GM23338 (cell line): ENCODE results near the gene TRAPPC14. TPM values are rescaled to one million over a fixed set of nuclear protein-coding genes. Genes with fewer than 3 reads are reported as not detected.

Experiments used
- ATAC-seq: fragments of 200-7000 bp; cut with Tn5 transposase; 3 replicates; pipeline ENCODE4 v1.9.1; 2020
- DNase-seq: peaks from one replicate; pipeline ENCODE4 v3.0.0-alpha.2; 2015; ENCODE audit warnings: low spot score
- H2AFZ ChIP-seq: fragments of 200-600 bp; sonication (generic); 2 replicates; pipeline ENCODE4 v1.8.0; 2016; ENCODE audit warnings: antibody characterized with exemption, mild to moderate bottlenecking, moderate library complexity
- H3F3A ChIP-seq: fragments of 200-600 bp; sonication (generic); replicated peaks from 2 replicates; pipeline ENCODE4 v1.8.0; 2017; ENCODE audit warnings: antibody characterized with exemption, mixed run types, low read depth
- H3K27ac ChIP-seq: fragments of 200-600 bp; sonication (generic); 2 replicates; pipeline ENCODE4 v1.6.1; 2016; ENCODE audit warnings: low read depth
- H3K27me3 ChIP-seq: fragments of 200-600 bp; sonication (generic); 2 replicates; pipeline ENCODE4 v1.8.0; 2016; ENCODE audit warnings: mild to moderate bottlenecking, mixed run types, moderate library complexity; ENCODE audit not compliant: insufficient read depth
- H3K36me3 ChIP-seq: fragments of 200-600 bp; sonication (generic); 2 replicates; pipeline ENCODE4 v1.8.0; 2016; ENCODE audit warnings: mild to moderate bottlenecking; ENCODE audit not compliant: insufficient read depth
- H3K4me1 ChIP-seq: fragments of 200-600 bp; sonication (generic); 2 replicates; pipeline ENCODE4 v1.8.0; 2016; ENCODE audit warnings: mild to moderate bottlenecking, moderate library complexity; ENCODE audit not compliant: insufficient read depth
- H3K4me2 ChIP-seq: fragments of 200-600 bp; sonication (generic); 2 replicates; pipeline ENCODE4 v1.7.1; 2017; ENCODE audit warnings: mixed run types
- H3K4me3 ChIP-seq: fragments of 200-600 bp; sonication (generic); 2 replicates; pipeline ENCODE4 v1.6.1; 2016; ENCODE audit warnings: mixed run types
- H3K79me2 ChIP-seq: fragments of 200-600 bp; sonication (generic); replicated peaks from 2 replicates; pipeline ENCODE4 v1.8.0; 2017; ENCODE audit warnings: mild to moderate bottlenecking; ENCODE audit not compliant: insufficient read depth
- H3K9me2 ChIP-seq: fragments of 200-600 bp; sonication (generic); 2 replicates; pipeline ENCODE4 v1.8.0; 2017; ENCODE audit not compliant: insufficient read depth
- H4K20me1 ChIP-seq: fragments of 200-600 bp; sonication (generic); replicated peaks from 2 replicates; pipeline ENCODE4 v1.8.0; 2017; ENCODE audit warnings: mild to moderate bottlenecking; ENCODE audit not compliant: insufficient read depth
- H3K27ac Mint-ChIP-seq: 2 replicates; pipeline ENCODE4 v1.8.0; 2020; ENCODE audit warnings: inconsistent platforms, mild to moderate bottlenecking, moderate library complexity, mixed read lengths
- H3K27me3 Mint-ChIP-seq: 3 replicates; pipeline ENCODE4 v1.8.0; 2022; ENCODE audit warnings: low read depth, mild to moderate bottlenecking, moderate library complexity, mixed read lengths, inconsistent platforms; ENCODE audit not compliant: insufficient read depth, poor library complexity
- H3K36me3 Mint-ChIP-seq: 3 replicates; pipeline ENCODE4 v1.8.0; 2021; ENCODE audit warnings: low read depth, mild to moderate bottlenecking, inconsistent platforms, moderate library complexity, mixed read lengths
- H3K4me1 Mint-ChIP-seq: 3 replicates; pipeline ENCODE4 v1.8.0; 2020; ENCODE audit warnings: mild to moderate bottlenecking, inconsistent platforms, mixed read lengths
- H3K4me3 Mint-ChIP-seq: 3 replicates; pipeline ENCODE4 v1.8.0; 2021; ENCODE audit warnings: moderate library complexity, mild to moderate bottlenecking, inconsistent platforms, mixed read lengths
- H3K9me3 Mint-ChIP-seq: 3 replicates; pipeline ENCODE4 v1.8.0; 2020; ENCODE audit warnings: moderate library complexity, mild to moderate bottlenecking, inconsistent platforms, mixed read lengths
- CREB1 ChIP-seq: fragments of 250-450 bp; sonication (Bioruptor Pico); IDR thresholded peaks from 2 replicates; pipeline ENCODE4 v1.5.0; 2020; ENCODE audit warnings: low read depth, mild to moderate bottlenecking, moderate library complexity
- CTCF ChIP-seq, 2 experiments: fragments of 200-600 bp in 1 of 2; sonication (generic) in 1 of 2; conservative IDR thresholded peaks; 2 replicates each; pipeline versions ENCODE4 v1.5.1 to v1.6.1; 2016 to 2017; ENCODE audit warnings: antibody characterized with exemption in 2 of 2, low read depth in 2 of 2, mild to moderate bottlenecking in 2 of 2, moderate library complexity in 1 of 2
- ETS1 ChIP-seq: IDR thresholded peaks from 2 replicates; pipeline ENCODE4 v1.6.1; 2016; ENCODE audit warnings: antibody characterized with exemption
- EZH2 ChIP-seq: fragments of 200-600 bp; sonication (generic); IDR thresholded peaks from one replicate; pipeline ENCODE4 v1.8.0; 2017; ENCODE audit warnings: antibody characterized with exemption, mild to moderate bottlenecking, low read depth; ENCODE audit not compliant: unreplicated experiment
- JUNB ChIP-seq: IDR thresholded peaks from one replicate; pipeline ENCODE4 v1.6.1; 2016; ENCODE audit warnings: antibody characterized with exemption; ENCODE audit not compliant: unreplicated experiment
- NANOG ChIP-seq: IDR thresholded peaks from 2 replicates; pipeline ENCODE4 v1.6.1; 2016; ENCODE audit warnings: antibody characterized with exemption, borderline replicate concordance
- POLR2AphosphoS5 ChIP-seq: IDR thresholded peaks from 2 replicates; pipeline ENCODE4 v1.6.1; 2016; ENCODE audit warnings: antibody characterized with exemption, low read depth
- STAT1 ChIP-seq: IDR thresholded peaks from one replicate; pipeline ENCODE4 v1.6.1; 2016; ENCODE audit warnings: antibody characterized with exemption; ENCODE audit not compliant: unreplicated experiment
- ZNF114 ChIP-seq: fragments of 250-450 bp; sonication (Bioruptor Pico); IDR thresholded peaks from 2 replicates; pipeline ENCODE4 v1.5.0; 2020; ENCODE audit warnings: mild to moderate bottlenecking, moderate library complexity
- ZNF331 ChIP-seq: fragments of 250-450 bp; sonication (Bioruptor Pico); IDR thresholded peaks from 2 replicates; pipeline ENCODE4 v1.5.0; 2020; ENCODE audit warnings: low read depth, mild to moderate bottlenecking, moderate library complexity
- ZNF462 ChIP-seq: fragments of 250-450 bp; sonication (Bioruptor Pico); IDR thresholded peaks from 2 replicates; pipeline ENCODE4 v1.5.0; 2020; ENCODE audit warnings: mild to moderate bottlenecking, moderate library complexity
- polyA plus RNA-seq: library from polyadenylated mRNA; unstranded; fragments of >200 nt; fragmentation: Nextera tagmentation; extraction: Ambion mirVana; gene quantifications from 2 replicates; pipeline ENCODE4 v1.2.1, GENCODE V29; 2016
- total RNA-seq: library from RNA; depleted of rRNA; stranded (reverse); fragments of >200 nt; shearing (Covaris generic); gene quantifications from 2 replicates; pipeline ENCODE4 v1.2.3, GENCODE V29; 2014

The TRAPPC14 gene
- total and polyA plus RNA-seq, 2 experiments from 2014 or later, result 9.3 to 15.7 TPM

- no peak for TF ChIP-seq ZNF462 (CRISPR knock-in tag)
Observed at GRCh38 chr7:100176096-100177044, 17.8 kb upstream of the TRAPPC14 start (continued).

- Mint-ChIP-seq H3K4me1 (peaks cover 27% of the 10 kb centered on the region), H3K36me3 (peaks cover 24% of the 10 kb centered on the region), H3K27ac (no peak overlapping the region; the same call in 1 of the 2 replicates), H3K9me3 (no peaks in the 10 kb centered on the region; the same call in 2 of the 3 replicates), H3K27me3 (peaks cover 36% of the 10 kb centered on the region), H3K4me3 (peak overlapping the region; percentile 67)
- no peak for ATAC-seq
- no peak for DNase-seq
- H4K20me1 ChIP-seq, result peaks cover 7% of the 10 kb centered on the region; the same call in 1 of the 2 replicates
- H3K79me2 ChIP-seq, result peaks cover 12% of the 10 kb centered on the region
- H3K36me3 ChIP-seq, result peaks cover 4% of the 10 kb centered on the region; the same call in 1 of the 2 replicates
- no peak overlapping the region for H3K4me3 ChIP-seq
- no peak overlapping the region for H3K4me2 ChIP-seq
- H3K27ac ChIP-seq, result no peak overlapping the region
- H2AFZ ChIP-seq, result no peak overlapping the region
- no peaks in the 10 kb centered on the region; the same call in 1 of the 2 replicates for H3K9me2 ChIP-seq
- H3K27me3 ChIP-seq, result peaks cover 18% of the 10 kb centered on the region
- H3K4me1 ChIP-seq, result peaks cover 12% of the 10 kb centered on the region
- peaks cover 7% of the 10 kb centered on the region for H3F3A ChIP-seq
- no peak for TF ChIP-seq ETS1
- no peak for TF ChIP-seq NANOG
- no peak for TF ChIP-seq STAT1
- TF ChIP-seq EZH2, result no peak
- TF ChIP-seq CTCF (conservative IDR thresholded peaks at IDR 0.05; ENCODE audit: low read depth in 2 of 2), result no peak
- no peak for TF ChIP-seq JUNB
- no peak for TF ChIP-seq CREB1 (CRISPR knock-in tag)
- no peak for TF ChIP-seq POLR2AphosphoS5
- no peak for TF ChIP-seq ZNF114 (CRISPR knock-in tag)
- TF ChIP-seq ZNF331 (CRISPR knock-in tag), result no peak
Observed at GRCh38 chr7:100175296-100175935, 16.9 kb upstream of the TRAPPC14 start.
